T-helper 2 cell treated with Interferon-gamma antibody and Interleukin-4, amounts not matched to agents 100 ng/mL and 5 ng/mL, for 36 hours (primary cell): ENCODE results near the gene BCO1. TPM values are rescaled to one million over a fixed set of nuclear protein-coding genes. Genes with fewer than 3 reads are reported as not detected.
"Not testable (repeated sequence)": the region's sequence is repeated elsewhere in the genome, so short reads cannot be mapped to it uniquely, and the experiment has no call there.

ENCODE experiments used
- intact Hi-C: fragments of 100-400 bp; cut with micrococcal nuclease; formaldehyde crosslinking; loops from one replicate; pipeline ENCODE4 v1.15.1; 2023
- total RNA-seq: library from RNA; stranded (reverse); gene quantifications from 2 replicates; pipeline ENCODE4 v1.2.3, GENCODE V29; 2022

The BCO1 gene
- total RNA-seq, result not detected in 2 replicates

- intact Hi-C loops, result no loop called here
These were observed at the start of gene BCO1 for GRCh38 chr16:81238296-81239011. Gene BCO1 (plus strand): TSS chr16:81238689. CDS start chr16:81238909, 220 bp downstream.

- intact Hi-C loops, result no loop called here
These were observed 49.3 kb upstream of the BCO1 start for GRCh38 chr16:81189100-81189664.

- intact Hi-C loops, result no loop called here
These were observed 47.8 kb upstream of the BCO1 start for GRCh38 chr16:81190667-81191066.

- intact Hi-C loops, result no loop called here
These were observed 42.5 kb upstream of the BCO1 start for GRCh38 chr16:81195885-81196534.

GRCh38 chr16:81198635-81199034 lies 39.9 kb upstream of the BCO1 start:
- intact Hi-C loops, result no loop called here

GRCh38 chr16:81201267-81201666 lies 37.2 kb upstream of the BCO1 start:
- intact Hi-C loops, result no loop called here

GRCh38 chr16:81204798-81205680 lies 33.5 kb upstream of the BCO1 start:
- intact Hi-C loops, result loop anchor here (5.0 kb wide), 1 partner anchor 517 kb away; no protein-coding TSS in a partner anchor

GRCh38 chr16:81207076-81207475 lies 31.4 kb upstream of the BCO1 start:
- intact Hi-C loops, result loop anchor here (5.0 kb wide), 1 partner anchor 515 kb away; no protein-coding TSS in a partner anchor

- intact Hi-C loops, result no loop called here
These were observed 27.7 kb upstream of the BCO1 start for GRCh38 chr16:81210807-81211206.

- intact Hi-C loops, result no loop called here
These were observed 25.5 kb upstream of the BCO1 start for GRCh38 chr16:81212830-81213465.

GRCh38 chr16:81214745-81215166 lies 23.7 kb upstream of the BCO1 start:
- intact Hi-C loops, result no loop called here

GRCh38 chr16:81216114-81216513 lies 22.4 kb upstream of the BCO1 start:
- intact Hi-C loops, result no loop called here

GRCh38 chr16:81216706-81217105 lies 21.8 kb upstream of the BCO1 start:
- intact Hi-C loops, result no loop called here

- intact Hi-C loops, result no loop called here
These were observed 19.3 kb upstream of the BCO1 start for GRCh38 chr16:81219151-81219550.

GRCh38 chr16:81220349-81220748 lies 18.1 kb upstream of the BCO1 start:
- intact Hi-C loops, result no loop called here

- intact Hi-C loops, result no loop called here
These were observed 16.8 kb upstream of the BCO1 start for GRCh38 chr16:81221731-81222130.

- intact Hi-C loops, result no loop called here
These were observed 13.7 kb upstream of the BCO1 start for GRCh38 chr16:81224824-81225223.

- intact Hi-C loops, result not testable (repeated sequence)
These were observed 12.8 kb upstream of the BCO1 start for GRCh38 chr16:81225697-81226096.

- intact Hi-C loops, result no loop called here
These were observed 10.7 kb upstream of the BCO1 start for GRCh38 chr16:81227785-81228184.

- intact Hi-C loops, result no loop called here
These were observed 8.7 kb upstream of the BCO1 start for GRCh38 chr16:81229811-81230210.

GRCh38 chr16:81231014-81231413 lies 7.5 kb upstream of the BCO1 start:
- intact Hi-C loops, result no loop called here
